ENCODE data around the gene MTMR11. TPM values are rescaled to one million over a fixed set of nuclear protein-coding genes. Genes with fewer than 3 reads are reported as not detected.

MTMR11 gene
- total and polyA plus RNA-seq, 10 of the 15 experiments (the other 5 are each of a cell fraction or from before 2014, with no cell fraction given) = 0.35 to 1.1 (median 0.73) TPM

DNA sequence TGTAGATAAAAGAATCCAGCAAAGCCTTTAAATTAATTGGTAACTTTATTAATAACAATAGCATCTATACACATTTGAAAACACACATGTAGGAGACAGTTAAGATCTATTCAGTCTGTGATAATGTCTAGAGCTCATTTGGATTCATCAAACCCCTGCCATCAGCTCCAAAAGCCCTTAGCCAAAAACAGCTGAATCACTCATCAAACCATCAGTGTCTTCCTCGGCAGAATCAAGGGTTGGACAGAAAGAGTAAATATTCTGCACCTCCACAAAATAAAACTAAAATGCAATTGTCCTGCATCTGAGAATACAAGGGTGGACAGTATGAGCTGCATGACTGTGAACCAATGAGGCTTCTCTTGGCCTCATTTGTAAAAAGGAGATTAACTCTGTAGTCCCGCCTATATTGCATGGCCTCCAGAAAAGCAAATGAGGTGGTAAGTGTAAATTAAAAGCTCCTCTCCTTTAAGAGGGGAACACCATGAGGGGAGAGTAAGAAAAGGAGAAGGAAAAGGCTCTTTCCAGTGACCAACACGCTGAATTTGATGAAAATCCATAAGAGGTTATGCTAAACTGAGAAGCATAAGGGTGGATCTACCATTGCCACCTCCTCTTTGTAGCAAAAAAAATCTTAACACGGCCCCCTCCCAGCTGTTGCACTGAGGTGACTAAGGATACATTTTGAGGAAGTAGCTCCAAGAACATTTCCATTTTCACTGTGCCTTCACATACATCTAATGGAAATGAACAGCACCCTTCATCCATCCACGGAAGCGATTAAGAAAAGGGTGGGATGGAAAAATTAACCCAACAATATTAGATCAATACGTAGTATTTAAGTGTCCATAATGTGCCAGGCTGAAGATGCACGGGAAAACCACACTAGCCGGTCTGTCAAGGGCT, 52.0 kb downstream of the MTMR11 start (continued):
- TF ChIP-seq ZSCAN29 (IDR thresholded peaks at IDR 0.05) (no peak), JUNB (IDR thresholded peaks at IDR 0.05) (0 out of 2 replicates have a peak, but pooled peaks have one; percentile 4), POLR2A (IDR thresholded peaks at IDR 0.05; ENCODE audit: low read depth, low read length) (no peak), NRF1 (conservative IDR thresholded peaks at IDR 0.05; ENCODE audit: low read depth, low read length) (no peak), EED (IDR thresholded peaks at IDR 0.05; ENCODE audit: low read depth) (peak; percentile 64; the same call in 1 of the 2 replicates), CHD2 (IDR thresholded peaks at IDR 0.05; ENCODE audit: borderline replicate concordance, low read depth, low read length) (no peak), NBN (IDR thresholded peaks at IDR 0.05) (no peak), FOXM1 (IDR thresholded peaks at IDR 0.05; ENCODE audit: low read depth, low read length) (no peak), KDM1A (IDR thresholded peaks at IDR 0.05; ENCODE audit: borderline replicate concordance) (no peak), ATF7 (IDR thresholded peaks at IDR 0.05; ENCODE audit: low read depth) (no peak), CBX3 (IDR thresholded peaks at IDR 0.05; ENCODE audit: borderline replicate concordance, low read depth) (no peak), ZNF592 (IDR thresholded peaks at IDR 0.05) (no peak)
- TF ChIP-seq, protein P1, sequence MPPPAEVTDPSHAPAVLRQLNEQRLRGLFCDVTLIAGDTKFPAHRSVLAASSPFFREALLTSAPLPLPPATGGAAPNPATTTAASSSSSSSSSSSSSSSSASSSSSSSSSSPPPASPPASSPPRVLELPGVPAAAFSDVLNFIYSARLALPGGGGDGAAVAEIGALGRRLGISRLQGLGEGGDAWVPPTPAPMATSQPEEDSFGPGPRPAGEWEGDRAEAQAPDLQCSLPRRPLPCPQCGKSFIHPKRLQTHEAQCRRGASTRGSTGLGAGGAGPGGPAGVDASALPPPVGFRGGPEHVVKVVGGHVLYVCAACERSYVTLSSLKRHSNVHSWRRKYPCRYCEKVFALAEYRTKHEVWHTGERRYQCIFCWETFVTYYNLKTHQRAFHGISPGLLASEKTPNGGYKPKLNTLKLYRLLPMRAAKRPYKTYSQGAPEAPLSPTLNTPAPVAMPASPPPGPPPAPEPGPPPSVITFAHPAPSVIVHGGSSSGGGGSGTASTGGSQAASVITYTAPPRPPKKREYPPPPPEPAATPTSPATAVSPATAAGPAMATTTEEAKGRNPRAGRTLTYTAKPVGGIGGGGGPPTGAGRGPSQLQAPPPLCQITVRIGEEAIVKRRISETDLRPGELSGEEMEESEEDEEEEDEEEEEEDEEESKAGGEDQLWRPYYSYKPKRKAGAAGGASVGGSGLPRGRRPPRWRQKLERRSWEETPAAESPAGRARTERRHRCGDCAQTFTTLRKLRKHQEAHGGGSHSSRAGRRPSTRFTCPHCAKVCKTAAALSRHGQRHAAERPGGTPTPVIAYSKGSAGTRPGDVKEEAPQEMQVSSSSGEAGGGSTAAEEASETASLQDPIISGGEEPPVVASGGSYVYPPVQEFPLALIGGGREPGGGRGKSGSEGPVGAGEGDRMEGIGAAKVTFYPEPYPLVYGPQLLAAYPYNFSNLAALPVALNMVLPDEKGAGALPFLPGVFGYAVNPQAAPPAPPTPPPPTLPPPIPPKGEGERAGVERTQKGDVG (CRISPR knock-in tag; IDR thresholded peaks at IDR 0.05) = no peak
- TF ChIP-seq, protein P2, sequence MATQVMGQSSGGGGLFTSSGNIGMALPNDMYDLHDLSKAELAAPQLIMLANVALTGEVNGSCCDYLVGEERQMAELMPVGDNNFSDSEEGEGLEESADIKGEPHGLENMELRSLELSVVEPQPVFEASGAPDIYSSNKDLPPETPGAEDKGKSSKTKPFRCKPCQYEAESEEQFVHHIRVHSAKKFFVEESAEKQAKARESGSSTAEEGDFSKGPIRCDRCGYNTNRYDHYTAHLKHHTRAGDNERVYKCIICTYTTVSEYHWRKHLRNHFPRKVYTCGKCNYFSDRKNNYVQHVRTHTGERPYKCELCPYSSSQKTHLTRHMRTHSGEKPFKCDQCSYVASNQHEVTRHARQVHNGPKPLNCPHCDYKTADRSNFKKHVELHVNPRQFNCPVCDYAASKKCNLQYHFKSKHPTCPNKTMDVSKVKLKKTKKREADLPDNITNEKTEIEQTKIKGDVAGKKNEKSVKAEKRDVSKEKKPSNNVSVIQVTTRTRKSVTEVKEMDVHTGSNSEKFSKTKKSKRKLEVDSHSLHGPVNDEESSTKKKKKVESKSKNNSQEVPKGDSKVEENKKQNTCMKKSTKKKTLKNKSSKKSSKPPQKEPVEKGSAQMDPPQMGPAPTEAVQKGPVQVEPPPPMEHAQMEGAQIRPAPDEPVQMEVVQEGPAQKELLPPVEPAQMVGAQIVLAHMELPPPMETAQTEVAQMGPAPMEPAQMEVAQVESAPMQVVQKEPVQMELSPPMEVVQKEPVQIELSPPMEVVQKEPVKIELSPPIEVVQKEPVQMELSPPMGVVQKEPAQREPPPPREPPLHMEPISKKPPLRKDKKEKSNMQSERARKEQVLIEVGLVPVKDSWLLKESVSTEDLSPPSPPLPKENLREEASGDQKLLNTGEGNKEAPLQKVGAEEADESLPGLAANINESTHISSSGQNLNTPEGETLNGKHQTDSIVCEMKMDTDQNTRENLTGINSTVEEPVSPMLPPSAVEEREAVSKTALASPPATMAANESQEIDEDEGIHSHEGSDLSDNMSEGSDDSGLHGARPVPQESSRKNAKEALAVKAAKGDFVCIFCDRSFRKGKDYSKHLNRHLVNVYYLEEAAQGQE (IDR thresholded peaks at IDR 0.05; ENCODE audit: low read depth, low read length) = no peak

All from GM12878 (cell line).